ENCODE data around the gene ENHO.

DNA sequence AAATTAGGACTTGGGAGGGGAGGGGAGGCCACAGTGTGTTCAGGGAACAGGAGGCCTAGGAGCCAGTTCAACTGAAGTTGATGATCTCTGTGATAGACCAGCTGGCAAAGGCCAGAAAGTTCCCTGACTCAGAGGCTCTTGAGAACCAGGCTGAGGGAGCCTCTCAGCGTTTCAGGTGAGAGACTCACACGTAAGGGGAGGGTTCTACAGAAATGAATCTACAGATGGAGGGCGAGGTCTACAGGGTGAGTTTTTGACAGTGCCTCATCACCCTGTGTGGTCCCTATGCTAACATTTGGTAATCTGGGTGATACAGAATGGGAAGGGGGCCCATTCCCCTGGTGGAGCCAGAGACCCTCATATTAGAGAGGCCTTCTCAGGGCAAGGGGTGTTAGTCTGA, 32.0 kb downstream of the ENHO start:
- TF ChIP-seq POLR2A (IDR thresholded peaks at IDR 0.05): no peak
- TF ChIP-seq, protein P1, sequence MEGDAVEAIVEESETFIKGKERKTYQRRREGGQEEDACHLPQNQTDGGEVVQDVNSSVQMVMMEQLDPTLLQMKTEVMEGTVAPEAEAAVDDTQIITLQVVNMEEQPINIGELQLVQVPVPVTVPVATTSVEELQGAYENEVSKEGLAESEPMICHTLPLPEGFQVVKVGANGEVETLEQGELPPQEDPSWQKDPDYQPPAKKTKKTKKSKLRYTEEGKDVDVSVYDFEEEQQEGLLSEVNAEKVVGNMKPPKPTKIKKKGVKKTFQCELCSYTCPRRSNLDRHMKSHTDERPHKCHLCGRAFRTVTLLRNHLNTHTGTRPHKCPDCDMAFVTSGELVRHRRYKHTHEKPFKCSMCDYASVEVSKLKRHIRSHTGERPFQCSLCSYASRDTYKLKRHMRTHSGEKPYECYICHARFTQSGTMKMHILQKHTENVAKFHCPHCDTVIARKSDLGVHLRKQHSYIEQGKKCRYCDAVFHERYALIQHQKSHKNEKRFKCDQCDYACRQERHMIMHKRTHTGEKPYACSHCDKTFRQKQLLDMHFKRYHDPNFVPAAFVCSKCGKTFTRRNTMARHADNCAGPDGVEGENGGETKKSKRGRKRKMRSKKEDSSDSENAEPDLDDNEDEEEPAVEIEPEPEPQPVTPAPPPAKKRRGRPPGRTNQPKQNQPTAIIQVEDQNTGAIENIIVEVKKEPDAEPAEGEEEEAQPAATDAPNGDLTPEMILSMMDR (IDR thresholded peaks at IDR 0.05): no peak

Measured in tibial nerve (tissue), 3 donors.